Activated naive CD8-positive, alpha-beta T cell treated with anti-CD3 and anti-CD28 coated beads, Interleukin-2, amount 10 ng/mL, durations not matched to agents 7 days and 5 days (primary cell): Measurements from ENCODE around the gene GALNT17. TPM values are rescaled to one million over a fixed set of nuclear protein-coding genes. Genes with fewer than 3 reads are reported as not detected.

ENCODE experiments used
- ATAC-seq: fragments of 150-1000 bp; cut with Tn5 transposase; one replicate; pipeline ENCODE4 v1.10.0; 2021; ENCODE audit warnings: low read depth, moderate library complexity
- POLR2A ChIA-PET: fragments of 350-600 bp; sonication (Branson Sonifier 250); formaldehyde crosslinking; loops from one replicate; lab custom pipeline; 2021; ENCODE audit warnings: antibody characterized with exemption; lab: Charles Lee
- DNase-seq: peaks from one replicate; pipeline ENCODE4 v3.0.0; 2021
- H3K27ac Mint-ChIP-seq: one replicate; pipeline ENCODE4 v1.8.0; 2022; ENCODE audit warnings: mild to moderate bottlenecking, mixed read lengths
- H3K27me3 Mint-ChIP-seq: one replicate; pipeline ENCODE4 v1.8.0; 2022; ENCODE audit warnings: mild to moderate bottlenecking, moderate library complexity, mixed read lengths
- H3K36me3 Mint-ChIP-seq: one replicate; pipeline ENCODE4 v1.8.0; 2021; ENCODE audit warnings: mild to moderate bottlenecking, mixed read lengths
- H3K4me1 Mint-ChIP-seq: one replicate; pipeline ENCODE4 v1.8.0; 2021; ENCODE audit warnings: mixed read lengths
- H3K4me3 Mint-ChIP-seq: one replicate; pipeline ENCODE4 v1.8.0; 2022; ENCODE audit warnings: mild to moderate bottlenecking, moderate library complexity, mixed read lengths
- H3K9me3 Mint-ChIP-seq: one replicate; pipeline ENCODE4 v1.8.0; 2021; ENCODE audit warnings: mixed read lengths
- microRNA-seq: library from miRNA; unstranded; fragments of <30 nt; microRNA quantifications from one replicate; pipeline ENCODE4 v1.2.0, GENCODE V29; 2022
- total RNA-seq, 2 experiments: library from RNA; stranded (reverse); gene quantifications; one replicate each; pipeline ENCODE4 v1.2.3, GENCODE V29; 2021

Gene GALNT17
- total RNA-seq, 2 experiments from 2014 or later, result not detected

DNA sequence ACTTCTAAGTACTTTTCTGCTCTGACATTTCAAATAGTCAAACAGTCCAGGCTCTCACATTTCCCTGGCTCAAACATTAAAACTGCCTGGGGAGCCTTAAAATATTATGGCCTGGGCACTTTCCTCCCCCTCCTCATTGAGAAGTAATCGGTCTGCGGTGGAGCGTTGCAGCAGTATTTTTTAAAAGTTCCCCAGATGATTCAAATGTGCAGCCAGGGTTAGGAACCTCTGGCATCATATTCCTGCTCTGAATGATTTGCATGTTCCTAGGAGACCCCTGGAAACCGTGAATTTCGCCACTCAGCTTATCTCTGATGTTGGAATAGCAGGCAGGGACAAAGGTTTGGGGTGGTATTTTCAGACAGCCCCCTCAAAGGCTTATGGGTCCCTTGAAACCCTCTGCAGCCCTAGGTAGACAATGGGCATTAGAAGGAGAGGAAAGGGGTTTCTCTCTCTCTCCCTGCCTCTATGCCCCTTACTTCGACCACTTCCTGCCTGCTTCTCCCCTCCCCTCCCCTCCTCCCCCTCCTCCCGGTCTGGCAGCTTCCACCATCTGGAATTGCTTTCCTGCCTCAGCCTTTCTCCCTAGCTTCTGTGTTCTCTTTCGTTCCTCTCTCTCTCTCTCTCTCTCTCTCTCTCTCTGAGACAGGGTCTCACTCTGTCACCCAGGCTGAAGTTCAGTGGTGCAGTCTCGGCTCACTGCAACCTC is 622.2 kb downstream of the GALNT17 start:
- no peak overlapping the region for H3K4me3 Mint-ChIP-seq
- peaks cover 5% of the 10 kb centered on the region for H3K9me3 Mint-ChIP-seq
- no peaks in the 10 kb centered on the region for H3K4me1 Mint-ChIP-seq
- DNase-seq (no peak), ATAC-seq (no peak)
- no peaks in the 10 kb centered on the region for H3K36me3 Mint-ChIP-seq
- POLR2A ChIA-PET, result no interaction called here
- H3K27me3 Mint-ChIP-seq, result no peaks in the 10 kb centered on the region
- no peak overlapping the region for H3K27ac Mint-ChIP-seq

GRCh38 chr7:71754828-71755227 is 622.9 kb downstream of the GALNT17 start:
- no peaks in the 10 kb centered on the region for H3K36me3 Mint-ChIP-seq
- no peak for DNase-seq
- POLR2A ChIA-PET, result no interaction called here
- H3K27me3 Mint-ChIP-seq, result no peaks in the 10 kb centered on the region
- peaks cover 6% of the 10 kb centered on the region for H3K9me3 Mint-ChIP-seq
- no peak overlapping the region for H3K4me3 Mint-ChIP-seq
- no peak overlapping the region for H3K27ac Mint-ChIP-seq
- ATAC-seq, result no peak
- no peaks in the 10 kb centered on the region for H3K4me1 Mint-ChIP-seq

DNA sequence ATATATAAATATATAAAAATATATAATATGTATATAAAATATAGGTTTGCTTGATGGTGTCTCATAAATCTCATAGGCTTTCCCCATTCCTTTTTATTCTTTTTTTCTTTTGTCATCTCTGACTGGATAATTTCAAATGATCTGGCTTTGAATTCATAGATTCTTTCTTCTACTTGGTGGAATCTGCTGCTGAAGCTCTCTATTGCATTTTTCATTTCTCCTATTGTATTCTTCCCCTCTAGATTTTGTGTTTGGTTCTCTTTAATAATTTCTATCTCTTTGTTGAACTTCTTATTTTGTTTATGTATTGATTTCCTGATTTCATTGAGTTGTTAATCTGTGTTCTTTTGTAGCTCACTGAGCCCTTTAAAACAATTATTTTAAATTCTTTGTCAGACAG is 629.4 kb downstream of the GALNT17 start:
- ATAC-seq (no peak), DNase-seq (no peak)
- Mint-ChIP-seq H3K27ac (no peak overlapping the region), H3K4me3 (no peak overlapping the region), H3K9me3 (peaks cover 7% of the 10 kb centered on the region), H3K36me3 (no peaks in the 10 kb centered on the region), H3K4me1 (no peaks in the 10 kb centered on the region), H3K27me3 (no peaks in the 10 kb centered on the region)
- POLR2A ChIA-PET, result no interaction called here

Small RNAs within 50 kb of the gene (microRNA-seq; reads per million reads assigned to microRNA genes)
- gene MIR3914-1, result not detected
- not detected for gene MIR3914-2
